IPS-NIHi11 (cell line): ENCODE data around the gene ZNF354C.

Experiments
- DNase-seq: peaks from one replicate; pipeline ENCODE4 v3.0.0; 2012; ENCODE audit warnings: mixed read lengths, low spot score

ZNF354C gene

DNA sequence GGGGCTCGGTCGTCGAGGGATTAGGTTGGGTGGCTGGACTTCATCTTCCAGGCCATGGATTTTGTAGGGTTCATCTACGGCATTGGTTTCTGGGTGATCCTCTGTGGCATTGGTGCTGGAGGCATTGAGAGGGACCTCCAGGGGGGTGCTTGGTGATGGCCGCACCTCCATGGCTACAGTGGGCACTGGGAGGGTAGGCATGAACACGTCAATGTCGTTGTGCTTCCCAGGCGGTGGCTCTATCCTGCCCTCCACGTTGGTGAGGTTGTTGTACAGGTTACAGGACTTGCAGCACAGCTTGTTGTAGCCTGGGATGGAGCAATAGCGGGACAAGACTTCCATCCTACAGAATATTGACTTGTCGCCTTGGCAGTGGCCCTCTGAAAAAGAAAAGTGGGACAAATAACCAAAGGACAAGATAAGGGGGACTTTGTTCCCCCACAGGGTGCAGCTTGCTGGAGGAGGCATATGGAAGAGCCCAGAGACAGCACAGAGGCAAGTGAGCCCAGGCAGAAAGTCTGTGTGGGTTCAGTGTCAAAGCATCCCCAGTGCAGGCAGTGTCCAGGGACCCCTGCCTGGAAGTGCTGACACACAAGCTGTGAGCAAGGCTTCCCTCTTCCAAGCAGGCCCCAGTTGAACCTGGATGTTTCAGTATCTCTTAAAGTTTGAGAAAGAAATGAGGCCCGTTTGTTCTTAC lies 53.9 kb downstream of the ZNF354C start:
- peak; percentile 2 for DNase-seq

DNA sequence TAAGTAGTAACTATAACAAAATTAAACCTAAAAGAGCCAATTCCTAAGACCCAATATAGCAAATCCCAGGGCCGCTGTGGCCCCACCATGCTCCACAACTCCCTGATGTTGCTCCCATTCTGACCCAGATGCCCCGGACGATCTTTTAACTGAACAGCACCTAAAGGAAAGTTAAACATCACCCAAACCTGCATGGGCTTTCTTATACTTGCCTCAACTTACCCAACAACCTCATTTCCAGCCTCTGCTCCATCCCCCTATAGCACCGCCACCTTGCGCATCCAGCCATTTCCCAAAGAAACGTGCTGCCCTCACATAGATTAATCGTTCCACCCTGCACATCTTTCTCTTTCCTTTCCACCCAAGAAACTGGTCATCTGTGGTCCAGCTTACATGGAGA lies 54.6 kb downstream of the ZNF354C start:
- DNase-seq: no peak

DNA sequence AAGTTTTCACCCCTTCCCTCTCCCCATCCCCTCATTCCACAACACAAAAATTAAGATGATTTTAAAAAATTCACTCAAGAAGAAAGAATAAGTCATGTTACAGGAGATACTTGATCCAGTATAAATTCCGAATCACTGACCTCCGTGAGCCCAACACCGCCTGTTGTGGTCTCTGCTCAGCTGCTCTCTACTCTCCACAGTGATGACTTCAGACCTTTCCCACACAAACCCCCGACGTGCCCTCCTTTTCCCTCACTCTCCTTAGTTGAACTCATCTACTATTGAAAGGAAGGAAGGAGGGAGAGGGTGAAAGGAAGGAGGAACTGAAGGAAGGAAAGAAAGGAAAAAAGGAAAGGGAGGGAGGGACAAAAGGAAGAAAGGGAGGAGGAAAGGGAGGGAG lies 55.1 kb downstream of the ZNF354C start:
- DNase-seq: no peak

DNA sequence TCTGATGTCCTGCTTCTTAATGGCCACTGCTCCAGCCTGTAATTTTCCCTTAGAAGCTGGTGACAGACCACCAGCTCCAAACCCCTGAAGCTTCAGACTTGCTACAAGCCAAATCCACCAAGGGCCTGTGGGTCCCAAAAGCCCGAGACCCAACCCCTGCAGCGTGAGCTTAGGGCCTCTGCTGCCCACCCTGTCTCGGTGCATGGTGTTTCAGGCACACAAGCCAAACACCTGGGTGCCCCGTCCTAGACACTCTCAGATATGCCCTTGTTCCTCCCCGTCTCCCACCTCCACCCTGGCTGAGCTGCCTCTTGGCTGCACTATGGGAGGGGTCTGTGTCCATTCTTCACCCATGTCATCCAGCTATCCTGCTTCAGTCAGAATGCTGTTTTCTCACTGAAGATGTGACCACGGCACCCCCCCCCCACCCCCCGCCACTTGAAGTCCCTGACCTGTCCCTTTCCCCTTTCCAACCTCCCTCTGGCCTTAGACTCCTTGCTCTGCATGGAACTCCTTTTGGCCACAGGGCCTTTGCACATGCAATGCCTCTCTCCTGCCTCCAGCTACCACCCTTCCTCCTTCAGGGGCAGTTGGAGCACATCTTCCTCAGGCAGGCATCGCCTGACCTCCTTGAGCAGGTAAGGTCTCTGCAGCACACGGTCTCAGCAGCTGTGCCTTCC lies 55.8 kb downstream of the ZNF354C start:
- DNase-seq: peak; percentile 1

DNA sequence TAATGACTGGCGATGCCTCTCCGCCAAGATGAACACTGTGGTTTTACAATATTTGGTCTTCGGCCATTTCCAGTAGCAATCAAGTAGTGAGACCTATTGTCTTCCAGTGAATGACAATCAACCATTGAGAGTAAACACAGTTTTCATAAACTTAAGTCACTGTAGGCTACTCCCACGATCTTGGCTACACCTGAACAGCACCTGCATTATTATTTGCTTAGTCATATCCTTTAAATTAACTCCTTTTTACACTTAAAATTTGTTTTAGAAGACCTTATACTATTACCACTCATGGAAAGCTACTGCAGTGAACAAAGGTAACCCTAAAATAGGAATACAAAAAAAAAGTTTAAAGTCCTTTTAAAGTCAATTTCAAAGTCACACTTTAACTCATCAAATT lies 58.2 kb downstream of the ZNF354C start:
- no peak for DNase-seq

DNA sequence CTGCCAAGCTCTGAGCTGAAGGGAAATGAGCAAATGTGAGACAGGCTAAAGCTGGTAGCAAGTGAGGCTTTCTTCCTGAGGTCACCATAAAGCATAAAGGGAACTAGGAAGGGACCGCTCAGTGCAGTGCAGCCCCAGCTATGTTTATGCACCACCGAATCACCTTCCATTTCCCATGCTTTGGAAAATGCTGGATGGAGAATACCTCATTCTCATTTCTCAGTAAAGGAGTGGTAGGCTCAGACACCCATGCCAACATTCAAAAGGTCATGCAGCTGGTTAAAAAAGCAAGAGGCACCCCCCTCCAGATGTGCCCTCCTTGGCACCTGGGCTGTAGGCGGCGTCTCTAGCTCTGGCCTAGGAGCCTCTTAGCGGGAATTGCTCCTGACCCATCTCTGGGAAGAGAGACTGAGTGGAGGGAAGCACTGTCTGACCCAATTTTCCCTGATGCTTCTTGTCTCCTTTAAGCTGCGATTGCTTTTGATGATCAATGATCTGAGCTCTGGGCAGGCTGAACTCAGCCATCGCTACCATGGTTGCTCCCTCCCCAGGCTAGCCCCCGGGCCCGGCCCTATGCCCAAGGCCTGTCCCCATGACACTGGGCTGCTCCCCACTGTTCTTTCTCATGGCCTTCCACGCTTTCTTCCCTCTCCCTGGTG lies 58.7 kb downstream of the ZNF354C start:
- DNase-seq: no peak

DNA sequence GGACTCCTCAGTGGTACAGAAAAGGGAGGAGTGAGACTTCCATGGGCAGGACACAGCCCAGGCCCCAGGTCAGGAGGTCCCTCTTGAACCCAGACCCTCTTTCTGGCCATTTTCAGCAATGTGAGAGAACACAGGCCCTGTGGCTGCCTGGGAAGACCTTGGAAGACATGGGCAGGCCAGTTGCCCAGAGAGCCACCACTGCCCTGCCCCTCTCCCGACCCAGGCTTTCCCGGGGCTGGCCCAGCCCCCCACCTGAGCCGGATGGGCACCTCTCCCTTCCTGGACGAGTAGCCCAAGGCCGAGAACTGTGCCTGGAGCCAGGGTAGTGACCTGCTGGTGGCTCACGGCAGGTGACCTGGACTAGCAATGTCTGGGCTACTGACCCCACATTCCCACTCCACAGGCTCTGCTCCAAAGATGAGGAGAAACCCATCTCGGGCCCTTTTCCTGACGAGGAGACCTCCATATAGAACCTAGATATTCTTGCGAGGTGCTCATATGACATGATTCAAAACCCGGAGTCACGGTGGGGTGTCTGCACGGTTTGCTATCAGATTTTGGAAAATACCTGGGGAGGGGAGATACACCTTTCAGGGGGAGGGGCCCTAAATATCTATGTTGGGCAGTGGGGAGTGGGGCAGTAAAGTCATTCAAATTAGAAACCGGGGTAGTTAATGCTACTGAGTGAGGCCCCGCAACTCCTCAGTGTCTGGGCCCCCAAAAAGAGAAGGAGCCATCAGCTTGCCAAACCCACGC lies 59.4 kb downstream of the ZNF354C start:
- no peak for DNase-seq

- DNase-seq: no peak
These were observed 60.3 kb downstream of the ZNF354C start for GRCh38 chr5:179120421-179120861.

DNA sequence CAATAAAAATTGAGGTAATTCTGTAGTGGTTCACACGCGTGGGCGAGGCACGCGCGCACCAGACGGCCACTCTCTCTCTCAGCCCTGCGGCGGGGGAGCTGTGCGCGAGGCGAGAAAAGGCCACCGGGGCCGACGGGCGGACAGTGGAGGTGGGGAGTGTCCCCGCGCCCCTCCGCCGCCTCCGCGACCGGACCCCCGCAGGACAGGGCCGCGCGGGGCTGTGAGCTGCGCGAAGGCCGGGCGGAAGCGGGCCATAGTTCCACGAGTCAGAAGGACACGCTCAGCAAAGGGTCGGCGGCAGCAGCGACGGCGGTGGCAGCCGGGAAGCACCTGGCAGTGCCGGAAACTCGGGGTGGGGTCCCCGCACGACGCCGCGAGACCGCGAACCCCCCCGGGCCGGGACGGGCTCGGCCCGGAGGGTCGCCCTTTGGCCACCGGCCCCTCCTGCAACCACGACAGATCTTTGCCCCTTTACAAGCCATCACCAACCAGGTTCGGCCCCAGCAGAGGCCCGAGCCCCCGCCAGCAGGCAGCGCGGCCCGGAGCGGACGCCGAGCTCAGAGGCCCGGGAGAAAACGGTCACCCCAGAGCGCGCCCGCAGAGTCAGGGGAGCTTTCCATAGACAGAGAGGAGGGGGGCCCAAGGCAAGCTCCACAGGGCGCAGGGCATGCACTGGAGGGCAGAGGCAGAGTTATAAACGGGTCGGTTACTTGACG lies 60.9 kb downstream of the ZNF354C start:
- no peak for DNase-seq

GRCh38 chr5:179121667-179122111 lies 61.5 kb downstream of the ZNF354C start:
- no peak for DNase-seq

- DNase-seq: no peak
These were observed 62.4 kb downstream of the ZNF354C start for GRCh38 chr5:179122411-179123108.

DNA sequence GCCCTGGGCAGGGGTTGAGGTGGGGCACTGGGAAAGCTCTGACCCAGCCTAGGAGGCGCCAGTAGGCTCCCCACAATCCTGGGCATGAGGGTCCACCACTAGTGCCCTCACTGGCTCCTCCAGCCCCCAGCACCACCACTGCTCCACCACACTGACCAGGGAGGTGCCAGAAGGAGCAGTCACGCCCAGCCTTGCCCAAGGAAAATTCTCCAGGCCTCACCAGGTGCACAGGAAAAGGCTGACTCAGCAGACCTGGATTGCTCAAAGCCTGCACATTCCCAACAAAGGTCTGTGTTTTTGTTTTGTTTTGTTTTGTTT lies 62.9 kb downstream of the ZNF354C start:
- DNase-seq: no peak

DNA sequence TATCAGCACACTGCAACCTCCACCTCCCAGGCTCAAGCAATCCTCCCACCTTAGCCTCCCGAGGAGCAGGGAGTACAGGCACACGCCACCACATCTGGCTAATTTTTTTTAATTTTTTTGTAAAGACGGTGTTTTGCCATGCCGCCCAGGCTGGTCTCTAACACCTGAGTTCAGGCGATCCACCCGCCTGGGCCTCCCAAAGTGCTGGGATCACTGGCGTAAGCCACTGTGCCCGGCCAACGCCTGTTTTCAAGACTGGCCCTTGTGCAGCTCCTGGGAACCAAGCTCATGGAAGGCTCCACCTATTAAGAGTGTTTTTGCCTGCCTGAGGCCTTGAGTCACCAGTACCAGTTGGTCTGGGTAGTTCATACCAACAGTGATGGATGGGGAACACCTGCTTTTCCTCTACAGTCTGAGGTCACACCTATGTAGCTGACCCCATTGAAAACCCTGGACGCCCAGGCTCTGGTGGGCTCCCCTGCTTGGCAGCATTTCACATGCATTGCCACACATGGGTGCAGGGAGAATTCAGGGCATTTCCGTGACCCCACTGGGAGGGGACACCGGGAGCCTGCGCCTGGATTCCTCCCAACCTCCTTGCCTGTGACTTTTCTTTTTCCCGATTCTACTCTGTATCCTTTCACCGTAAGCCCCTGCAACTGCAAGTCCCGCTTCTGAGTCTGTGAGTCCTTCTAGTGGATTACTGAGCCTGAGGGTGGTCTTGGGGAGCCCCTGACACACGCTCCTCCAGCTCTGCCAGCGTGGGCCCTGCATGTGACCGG lies 63.5 kb downstream of the ZNF354C start:
- DNase-seq: no peak

GRCh38 chr5:179124273-179124852 lies 64.2 kb downstream of the ZNF354C start:
- no peak for DNase-seq

GRCh38 chr5:179124853-179125788 lies 64.9 kb downstream of the ZNF354C start:
- DNase-seq: no peak

DNA sequence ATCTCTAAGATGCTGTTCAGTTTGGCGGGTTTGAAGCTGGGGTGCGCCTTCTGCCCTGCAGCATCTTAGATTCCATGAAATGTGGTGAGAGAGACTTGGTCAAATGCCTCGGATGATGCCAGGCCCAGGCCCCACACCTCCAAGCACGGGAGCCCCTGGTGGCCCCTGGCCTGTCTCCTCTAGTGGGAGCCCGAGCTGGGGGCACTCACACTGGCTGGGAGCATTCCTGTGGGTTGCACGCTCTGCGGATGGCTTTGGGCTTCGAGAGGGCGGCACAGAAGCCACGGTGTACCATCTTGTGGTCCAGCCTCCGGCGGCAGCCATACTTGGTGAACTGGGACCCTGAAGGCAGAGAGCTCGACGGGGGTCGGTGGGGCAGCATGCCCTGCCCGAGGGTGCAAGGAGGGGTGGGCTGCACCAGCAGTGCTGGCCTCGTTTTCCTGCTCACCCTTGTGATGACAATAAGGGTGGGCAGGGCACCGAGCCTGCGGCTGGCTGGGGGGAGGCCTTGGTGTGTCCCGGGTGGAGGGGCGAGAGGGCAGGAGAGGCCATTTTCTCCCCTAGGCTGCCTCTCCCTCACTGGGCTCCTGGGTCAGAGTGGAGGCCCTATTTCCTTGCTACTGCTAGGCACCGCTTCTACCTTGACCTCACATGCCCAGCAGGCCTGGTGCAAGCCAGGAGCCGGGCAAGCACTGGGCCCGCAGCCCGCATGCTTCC lies 65.8 kb downstream of the ZNF354C start:
- no peak for DNase-seq

DNA sequence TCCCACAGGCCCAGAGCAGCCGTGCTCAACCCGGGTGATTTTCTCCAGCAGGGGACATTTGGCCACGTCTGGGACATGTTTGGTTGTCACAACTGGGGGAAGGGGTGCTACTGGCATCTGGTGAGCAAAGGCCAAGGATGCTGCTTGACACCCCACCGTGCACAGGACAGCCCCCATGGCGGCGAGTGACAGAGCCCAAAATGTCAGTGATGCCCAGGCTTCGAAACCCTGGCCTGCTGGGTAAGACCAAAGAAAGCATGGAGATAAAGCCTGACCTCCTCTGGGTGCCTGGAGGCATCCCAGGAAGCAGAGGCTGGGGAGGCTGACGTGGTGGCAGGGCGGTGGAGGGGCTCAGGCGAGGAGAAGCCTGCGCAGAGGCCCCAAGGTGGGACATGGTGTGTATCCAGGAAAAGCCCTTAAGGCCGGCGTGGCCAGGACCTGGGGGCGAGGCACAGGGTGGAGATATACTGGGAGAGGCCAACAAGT lies 66.4 kb downstream of the ZNF354C start:
- no peak for DNase-seq
